ENCODE data around the gene DOLK. TPM values are rescaled to one million over a fixed set of nuclear protein-coding genes. Genes with fewer than 3 reads are reported as not detected.
"Not testable (repeated sequence)": the region's sequence is repeated elsewhere in the genome, so short reads cannot be mapped to it uniquely, and the experiment has no call there.

Gene DOLK
- total RNA-seq, 1 donor from 2014 or later: 30.8 TPM

GRCh38 chr9:128946571-128947276 is 679 bp downstream of the DOLK start:
- H3K4me3 ChIP-seq (ENCODE audit: low read depth, low read length): peak overlapping the region; percentile 100
- no peak for DNase-seq (ENCODE audit: low read depth)
- no peaks in the 10 kb centered on the region for H3K27me3 ChIP-seq (ENCODE audit: control insufficient read depth, insufficient read depth, low read length)
- H3K36me3 ChIP-seq (ENCODE audit: control insufficient read depth, insufficient read depth, low read length): peaks cover under 1% of the 10 kb centered on the region
- no peak for TF ChIP-seq CTCF (IDR thresholded peaks at IDR 0.05; ENCODE audit: insufficient read depth, low read length, poor library complexity, severe bottlenecking)

GRCh38 chr9:128945798-128946501 is 1.5 kb downstream of the DOLK start:
- H3K27me3 ChIP-seq (ENCODE audit: control insufficient read depth, insufficient read depth, low read length): no peaks in the 10 kb centered on the region
- no peak for TF ChIP-seq CTCF (IDR thresholded peaks at IDR 0.05; ENCODE audit: insufficient read depth, low read length, poor library complexity, severe bottlenecking)
- DNase-seq (ENCODE audit: low read depth): no peak
- peaks cover 2% of the 10 kb centered on the region for H3K36me3 ChIP-seq (ENCODE audit: control insufficient read depth, insufficient read depth, low read length)
- H3K4me3 ChIP-seq (ENCODE audit: low read depth, low read length): no peak overlapping the region

GRCh38 chr9:128944966-128945365 is 2.4 kb downstream of the DOLK start:
- H3K36me3 ChIP-seq (ENCODE audit: control insufficient read depth, insufficient read depth, low read length); H3K4me3 ChIP-seq (ENCODE audit: low read depth, low read length); H3K27me3 ChIP-seq (ENCODE audit: control insufficient read depth, insufficient read depth, low read length); DNase-seq (ENCODE audit: low read depth): not testable (repeated sequence)

DNA sequence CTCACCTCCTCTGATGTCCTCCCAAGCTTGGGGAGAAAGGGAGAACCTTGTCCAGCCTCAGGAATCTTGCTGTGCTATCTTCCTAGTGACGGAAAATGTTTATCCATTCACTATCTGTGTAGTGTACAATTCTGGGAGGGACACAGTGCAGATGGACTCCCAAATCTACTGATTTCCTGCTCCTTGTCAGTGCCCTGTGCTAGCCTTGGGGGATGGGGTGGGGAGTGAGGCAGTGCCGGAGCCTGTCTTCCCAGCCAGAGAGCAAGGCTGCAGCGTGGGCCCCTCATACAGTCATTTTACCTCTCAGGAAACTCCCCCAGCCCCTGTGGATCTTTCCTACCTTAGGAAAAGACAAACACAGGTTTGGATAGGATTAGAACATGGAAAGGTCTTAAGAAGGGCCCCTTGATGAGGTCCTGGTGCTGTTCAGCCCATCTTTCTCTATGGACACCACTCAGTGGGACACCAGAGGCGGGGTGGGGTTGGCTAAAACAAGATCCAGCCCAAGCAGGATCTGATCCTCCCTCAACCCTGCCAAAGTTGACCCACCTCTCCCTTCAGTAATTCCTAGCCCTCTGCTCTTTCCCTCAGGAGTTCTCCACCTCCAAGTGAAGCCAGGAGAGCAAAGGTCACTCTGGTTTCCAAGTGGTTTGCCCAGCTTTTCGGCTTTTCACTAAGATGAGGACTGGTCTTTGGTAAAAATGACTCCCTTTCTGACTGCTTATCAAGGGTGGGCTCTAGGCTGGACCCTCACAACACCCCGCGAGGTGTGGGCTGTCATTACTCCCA is 3.4 kb downstream of the DOLK start:
- no peak for TF ChIP-seq CTCF (IDR thresholded peaks at IDR 0.05; ENCODE audit: insufficient read depth, low read length, poor library complexity, severe bottlenecking)
- peaks cover 2% of the 10 kb centered on the region for H3K36me3 ChIP-seq (ENCODE audit: control insufficient read depth, insufficient read depth, low read length)

DNA sequence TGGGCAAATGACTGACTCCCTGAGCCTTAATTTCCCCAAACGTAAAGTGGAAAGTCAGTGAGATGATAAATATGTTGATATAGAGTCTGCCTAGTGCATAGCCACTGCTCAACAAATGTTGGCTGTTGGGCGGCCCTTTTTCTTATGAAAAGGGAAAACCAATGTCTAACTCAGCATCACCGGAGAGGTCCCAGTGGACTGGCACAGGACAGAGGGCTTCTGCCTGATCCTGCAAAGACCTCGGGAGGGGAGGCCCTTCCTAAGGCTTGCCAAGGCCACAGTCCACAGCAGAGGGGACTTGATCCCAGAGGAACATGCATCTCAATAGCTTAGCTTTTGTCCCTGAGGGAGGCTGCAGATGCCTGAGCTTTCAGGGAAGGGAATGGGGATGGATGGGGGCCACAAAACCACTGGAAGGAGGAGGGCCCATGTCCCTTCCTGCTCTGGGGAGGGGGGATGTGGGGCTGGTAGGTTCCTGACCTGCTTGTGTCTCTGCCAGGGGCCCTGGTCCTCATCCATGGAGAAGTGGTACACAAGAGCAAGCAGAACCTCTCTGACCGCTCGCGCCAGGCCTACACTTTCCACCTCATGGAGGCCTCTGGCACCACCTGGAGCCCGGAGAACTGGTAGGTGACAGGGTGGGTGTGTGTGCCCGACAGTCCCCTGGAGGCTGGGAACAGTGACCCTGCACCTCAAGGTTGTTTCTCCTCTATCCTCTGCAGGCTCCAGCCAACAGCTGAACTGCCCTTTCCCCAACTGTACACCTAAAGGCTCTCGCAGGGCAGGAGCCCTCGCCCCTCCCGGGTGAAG is 6.3 kb downstream of the DOLK start:
- Histone ChIP-seq H3K36me3 (ENCODE audit: control insufficient read depth, insufficient read depth, low read length) (peaks cover 2% of the 10 kb centered on the region), H3K27me3 (ENCODE audit: control insufficient read depth, insufficient read depth, low read length) (no peaks in the 10 kb centered on the region), H3K4me3 (ENCODE audit: low read depth, low read length) (no peak overlapping the region)
- DNase-seq (ENCODE audit: low read depth): no peak
- no peak for TF ChIP-seq CTCF (IDR thresholded peaks at IDR 0.05; ENCODE audit: insufficient read depth, low read length, poor library complexity, severe bottlenecking)

More for the DNA sequence above, 3.4 kb downstream of the DOLK start:
- Histone ChIP-seq H3K4me3 (ENCODE audit: low read depth, low read length) (no peak overlapping the region), H3K27me3 (ENCODE audit: control insufficient read depth, insufficient read depth, low read length) (no peaks in the 10 kb centered on the region)
- no peak for DNase-seq (ENCODE audit: low read depth)

All from kidney epithelial cell (primary cell).